Measurements from ENCODE around the gene BABAM1. TPM values are rescaled to one million over a fixed set of nuclear protein-coding genes. Genes with fewer than 3 reads are reported as not detected.
"Not testable (repeated sequence)": the region's sequence is repeated elsewhere in the genome, so short reads cannot be mapped to it uniquely, and the experiment has no call there.

BABAM1 gene
- total and polyA plus RNA-seq, 12 donors, result 68.5 to 162 (median 81.2) TPM

DNA sequence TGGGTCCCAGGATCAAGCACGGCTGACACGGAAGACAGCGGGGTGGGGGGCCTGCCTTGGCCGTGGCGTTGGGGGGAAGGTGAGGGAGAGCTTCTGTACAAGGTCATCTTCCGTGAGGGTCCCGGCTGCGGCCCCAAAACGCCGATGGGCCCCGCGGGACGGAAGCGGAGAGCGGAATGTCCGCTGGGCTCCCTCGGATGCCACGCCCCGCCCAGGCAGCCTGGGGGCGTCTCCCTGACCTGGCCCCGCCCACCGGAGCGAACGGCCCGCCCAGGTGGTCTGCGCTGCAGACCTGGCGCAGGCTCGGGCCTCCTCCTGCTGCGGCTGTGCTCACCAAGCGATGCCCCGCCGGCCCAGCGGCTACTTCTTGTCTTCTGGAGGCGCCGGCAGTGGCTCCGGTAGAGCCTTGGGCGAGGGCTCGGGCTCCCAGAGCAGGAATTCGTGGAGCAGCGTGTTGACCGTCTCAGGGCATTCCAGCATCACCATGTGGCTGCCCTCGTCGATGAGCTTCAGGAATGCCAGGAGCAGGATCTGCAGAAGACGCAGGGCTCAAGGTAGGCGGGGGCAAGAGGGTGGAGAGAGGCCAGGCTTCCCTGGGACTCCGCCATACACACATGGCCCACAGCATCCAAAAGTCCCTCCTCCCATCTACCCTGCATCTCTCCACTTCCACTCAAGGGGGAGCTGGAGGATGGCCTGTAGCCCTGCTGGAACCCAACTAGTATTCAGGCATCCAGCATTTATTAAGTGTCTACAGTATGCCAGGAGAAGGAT lies 25.2 kb downstream of the BABAM1 start:
- Histone ChIP-seq H3K4me1 (replicated peaks in 1 of 2) (peaks cover 7 to 24% of the 10 kb centered on the region in 2 donors), H3K9me3 (replicated peaks in 1 of 3) (no peaks in the 10 kb centered on the region), H3K27me3 (no peaks in the 10 kb centered on the region), H3K36me3 (replicated peaks in 1 of 2) (peaks cover 0 to 7% of the 10 kb centered on the region in 2 donors), H3K4me3 (peak overlapping the region in 2 of 4 donors; percentile 10 to 54), H3K27ac (peak overlapping the region in 4 of 5 donors; percentile 3 to 84 (median 49))
- DNase-seq, result peak; percentile 67 to 85 (median 76)
- TF ChIP-seq, protein P1, sequence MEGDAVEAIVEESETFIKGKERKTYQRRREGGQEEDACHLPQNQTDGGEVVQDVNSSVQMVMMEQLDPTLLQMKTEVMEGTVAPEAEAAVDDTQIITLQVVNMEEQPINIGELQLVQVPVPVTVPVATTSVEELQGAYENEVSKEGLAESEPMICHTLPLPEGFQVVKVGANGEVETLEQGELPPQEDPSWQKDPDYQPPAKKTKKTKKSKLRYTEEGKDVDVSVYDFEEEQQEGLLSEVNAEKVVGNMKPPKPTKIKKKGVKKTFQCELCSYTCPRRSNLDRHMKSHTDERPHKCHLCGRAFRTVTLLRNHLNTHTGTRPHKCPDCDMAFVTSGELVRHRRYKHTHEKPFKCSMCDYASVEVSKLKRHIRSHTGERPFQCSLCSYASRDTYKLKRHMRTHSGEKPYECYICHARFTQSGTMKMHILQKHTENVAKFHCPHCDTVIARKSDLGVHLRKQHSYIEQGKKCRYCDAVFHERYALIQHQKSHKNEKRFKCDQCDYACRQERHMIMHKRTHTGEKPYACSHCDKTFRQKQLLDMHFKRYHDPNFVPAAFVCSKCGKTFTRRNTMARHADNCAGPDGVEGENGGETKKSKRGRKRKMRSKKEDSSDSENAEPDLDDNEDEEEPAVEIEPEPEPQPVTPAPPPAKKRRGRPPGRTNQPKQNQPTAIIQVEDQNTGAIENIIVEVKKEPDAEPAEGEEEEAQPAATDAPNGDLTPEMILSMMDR (IDR thresholded peaks at IDR 0.05), result peak; percentile 13 to 89 (median 67)
- no peak for TF ChIP-seq POLR2A (IDR thresholded peaks at IDR 0.05)
- 1 to 17% (median 6%) methylated on average over 10 to 46 of the region's 46 CpGs for WGBS, 4 donors
- intact Hi-C loops (cut with DNase I), result loop anchor here in 1 of 2 donors (10.0 kb wide), 1 partner anchor 92 kb away; no protein-coding TSS in a partner anchor

GRCh38 chr19:17293605-17294004 lies 26.4 kb downstream of the BABAM1 start:
- TF ChIP-seq, protein P1 (IDR thresholded peaks at IDR 0.05), result no peak
- TF ChIP-seq POLR2A (IDR thresholded peaks at IDR 0.05), result no peak
- Histone ChIP-seq H3K27me3 (no peaks in the 10 kb centered on the region), H3K9me3 (replicated peaks in 1 of 3) (no peaks in the 10 kb centered on the region), H3K27ac (no peak overlapping the region), H3K4me1 (replicated peaks in 1 of 2) (peaks cover 7 to 24% of the 10 kb centered on the region in 2 donors), H3K4me3 (no peak overlapping the region), H3K36me3 (replicated peaks in 1 of 2) (peaks cover 0 to 7% of the 10 kb centered on the region in 2 donors)
- no peak for DNase-seq
- 84 to 88% (median 87%) methylated on average over 13 to 14 of the region's 14 CpGs for WGBS, 4 donors
- intact Hi-C loops (cut with DNase I), result loop anchor here in 1 of 2 donors (10.0 kb wide), 1 partner anchor 91 kb away; no protein-coding TSS in a partner anchor

DNA sequence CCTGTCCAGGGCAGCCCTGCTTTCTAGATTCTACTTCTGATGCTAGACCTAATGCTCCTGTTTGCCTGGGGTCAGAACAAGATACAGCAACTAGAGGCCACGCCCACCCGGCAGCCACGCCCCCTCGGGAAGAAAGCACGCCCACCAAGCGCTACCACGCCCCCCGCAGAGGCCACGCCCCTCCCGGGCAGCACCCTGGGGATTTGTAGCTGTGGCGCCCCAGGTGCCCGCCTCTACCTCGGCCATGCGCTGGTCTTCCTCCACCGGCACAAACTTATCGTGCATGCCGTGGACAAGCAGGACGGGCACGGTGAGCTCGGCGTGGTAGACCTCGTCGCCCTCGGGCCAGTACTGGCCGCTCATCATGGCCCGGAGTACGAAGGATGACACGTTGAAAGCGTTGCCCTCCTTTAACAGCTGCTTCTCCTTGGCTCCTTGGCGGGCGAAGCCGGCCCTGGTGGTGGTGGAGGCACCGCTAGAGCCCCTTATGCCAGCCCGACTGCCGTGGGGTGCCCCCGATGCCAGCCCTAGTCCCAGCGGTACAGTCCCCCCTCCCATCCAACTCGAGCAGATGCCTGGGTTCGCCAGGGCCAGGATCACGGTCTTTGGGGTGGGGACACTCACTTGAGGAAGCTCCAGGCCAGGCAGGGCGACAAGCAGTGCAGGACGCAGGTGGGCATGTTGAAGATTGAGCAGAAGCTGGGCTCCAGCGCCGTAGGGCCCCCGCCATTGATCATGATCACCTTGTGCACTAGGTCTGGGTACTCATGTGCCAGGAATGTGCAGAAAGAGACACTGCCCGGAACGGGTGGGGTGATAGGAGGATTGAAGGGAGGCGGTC lies 27.0 kb downstream of the BABAM1 start:
- Histone ChIP-seq H3K9me3 (replicated peaks in 1 of 3) (no peaks in the 10 kb centered on the region), H3K27me3 (no peaks in the 10 kb centered on the region), H3K36me3 (replicated peaks in 1 of 2) (peaks cover 0 to 7% of the 10 kb centered on the region in 2 donors), H3K4me1 (replicated peaks in 1 of 2) (peaks cover 7 to 24% of the 10 kb centered on the region in 2 donors), H3K4me3 (no peak overlapping the region), H3K27ac (peak overlapping the region in 1 of 5 donors; percentile 5)
- peak in 6 of 7 donors; percentile 46 to 75 (median 58) for DNase-seq
- WGBS, 4 donors, result 78 to 94% (median 82%) methylated on average over 8 to 48 of the region's 48 CpGs
- no peak for TF ChIP-seq POLR2A (IDR thresholded peaks at IDR 0.05)
- TF ChIP-seq, protein P1 (IDR thresholded peaks at IDR 0.05), result no peak
- intact Hi-C loops (cut with DNase I), result loop anchor here in 1 of 2 donors (10.0 kb wide), 1 partner anchor 91 kb away; no protein-coding TSS in a partner anchor

DNA sequence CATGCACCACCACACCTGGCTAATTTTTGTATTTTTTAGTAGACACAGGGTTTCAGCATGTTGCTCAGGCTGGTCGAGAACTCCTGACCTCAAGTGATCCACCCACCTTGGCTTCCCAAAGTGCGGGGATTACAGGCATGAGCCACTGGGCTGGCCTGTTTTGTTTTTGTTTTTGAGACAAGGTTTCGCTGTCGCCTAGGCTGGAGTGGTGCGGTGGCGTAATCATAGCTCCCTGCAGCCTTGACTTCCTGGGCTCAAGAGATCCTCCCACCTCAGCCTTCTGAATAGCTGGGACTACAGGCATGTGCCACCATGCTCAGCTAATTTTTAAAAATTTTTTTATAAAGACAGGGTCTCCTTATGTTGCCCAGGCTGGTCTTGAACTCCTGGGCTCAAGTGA lies 28.3 kb downstream of the BABAM1 start:
- H3K4me1 ChIP-seq (replicated peaks in 1 of 2), result peaks cover 7 to 20% of the 10 kb centered on the region in 2 donors
- H3K36me3 ChIP-seq (replicated peaks in 1 of 2); H3K9me3 ChIP-seq (replicated peaks in 1 of 3); H3K27me3 ChIP-seq; H3K4me3 ChIP-seq: not testable (repeated sequence)
- 48 to 66% (median 57%) methylated on average over 5 to 6 of the region's 6 CpGs for WGBS, 4 donors
- H3K27ac ChIP-seq, result peak overlapping the region in 4 of 5 donors; percentile 24 to 79 (median 76)
- intact Hi-C loops (cut with DNase I), result loop anchor here in 1 of 2 donors (10.0 kb wide), 1 partner anchor 89 kb away; no protein-coding TSS in a partner anchor
- peak in 5 of 7 donors; percentile 45 to 72 (median 63) for DNase-seq
